Omental fat pad (tissue), 4 donors: ENCODE data around the gene CD7. TPM values are rescaled to one million over a fixed set of nuclear protein-coding genes. Genes with fewer than 3 reads are reported as not detected.

Source experiments
- ATAC-seq: fragments of 150-250 bp; one replicate; pipeline ENCODE4 v1.9.1; 2016; ENCODE audit warnings: mild to moderate bottlenecking, moderate library complexity; ENCODE audit not compliant: low FRiP score
- DNase-seq: peaks from one replicate; pipeline ENCODE4 v3.0.0-alpha.2; 2019; ENCODE audit warnings: low spot score
- CTCF ChIP-seq, 3 donors: fragments of 450-650 bp; IDR thresholded peaks; one replicate each; pipeline ENCODE4 v1.5.1; 2016 to 2017; ENCODE audit warnings: antibody characterized with exemption in 3 of 3, mild to moderate bottlenecking in 3 of 3, moderate library complexity in 2 of 3
- total RNA-seq, 4 donors: library from RNA; depleted of rRNA; stranded (reverse); fragments of >200 nt; gene quantifications; one replicate each; pipeline ENCODE4 v1.1.0, GENCODE V29; 2016

Gene CD7
- total RNA-seq, 4 donors from 2014 or later = 1.6 to 8.4 (median 4.2) TPM

- no peak for DNase-seq
- no peak for ATAC-seq
- no peak for TF ChIP-seq CTCF (IDR thresholded peaks at IDR 0.05)
Measured at GRCh38 chr17:82298538-82299421, 18.6 kb downstream of the CD7 start.

GRCh38 chr17:82297714-82298537 is 19.5 kb downstream of the CD7 start:
- peak; percentile 87 for DNase-seq

GRCh38 chr17:82297280-82297713 is 20.1 kb downstream of the CD7 start:
- ATAC-seq (peak; percentile 30), DNase-seq (peak; percentile 90)
- TF ChIP-seq CTCF (IDR thresholded peaks at IDR 0.05) = no peak

More at GRCh38 chr17:82297714-82298537, 19.5 kb downstream of the CD7 start:
- ATAC-seq = peak; percentile 78
- no peak for TF ChIP-seq CTCF (IDR thresholded peaks at IDR 0.05)

- no peak for TF ChIP-seq CTCF (IDR thresholded peaks at IDR 0.05)
- no peak for DNase-seq
Measured at GRCh38 chr17:82296511-82297279, 20.7 kb downstream of the CD7 start.

GRCh38 chr17:82295472-82295814 is 22.0 kb downstream of the CD7 start:
- ATAC-seq (no peak), DNase-seq (no peak)
- no peak for TF ChIP-seq CTCF (IDR thresholded peaks at IDR 0.05)

More at GRCh38 chr17:82296511-82297279, 20.7 kb downstream of the CD7 start:
- no peak for ATAC-seq

GRCh38 chr17:82294064-82294773 is 23.2 kb downstream of the CD7 start:
- ATAC-seq = no peak
- TF ChIP-seq CTCF (IDR thresholded peaks at IDR 0.05) = no peak
- DNase-seq = no peak
